Umbilical cord (tissue), 2 donors: Measurements from ENCODE around the gene MC5R. TPM values are rescaled to one million over a fixed set of nuclear protein-coding genes. Genes with fewer than 3 reads are reported as not detected.
A peak's percentile ranks its signal among the peaks of the same experiment; 100 is the strongest.

Experiments
- DNase-seq: peaks from one replicate; pipeline ENCODE4 v3.0.0-alpha.2; 2015; ENCODE audit warnings: low spot score
- total RNA-seq: library from RNA; depleted of rRNA; stranded (reverse); fragments of >200 nt; gene quantifications from one replicate; pipeline ENCODE4 v1.2.3, GENCODE V29; 2014; ENCODE audit warnings: low replicate concordance; ENCODE audit not compliant: insufficient read depth

Gene MC5R
- 1.7 TPM for total RNA-seq

- peak; percentile 50 for DNase-seq
These were observed at the start of gene MC5R for GRCh38 chr18:13823707-13824395. TSS of gene MC5R (plus strand) at chr18:13824149. CDS start at chr18:13825766, 1,617 bp downstream.

- DNase-seq: no peak
These were observed 48.9 kb upstream of the MC5R start for GRCh38 chr18:13775058-13775457.

GRCh38 chr18:13791181-13791580, 32.8 kb upstream of the MC5R start:
- DNase-seq: peak; percentile 3

- DNase-seq: no peak
These were observed 30.1 kb upstream of the MC5R start for GRCh38 chr18:13793819-13794218.

- no peak for DNase-seq
These were observed 27.4 kb upstream of the MC5R start for GRCh38 chr18:13796515-13796914.

GRCh38 chr18:13797157-13797611, 26.8 kb upstream of the MC5R start:
- DNase-seq: no peak

- no peak for DNase-seq
These were observed 24.6 kb upstream of the MC5R start for GRCh38 chr18:13799396-13799795.

GRCh38 chr18:13800505-13801259, 23.3 kb upstream of the MC5R start:
- DNase-seq: peak; percentile 66

- DNase-seq: no peak
These were observed 22.7 kb upstream of the MC5R start for GRCh38 chr18:13801260-13801601.

- DNase-seq: no peak
These were observed 19.6 kb upstream of the MC5R start for GRCh38 chr18:13804305-13804704.

- DNase-seq: no peak
These were observed 15.5 kb upstream of the MC5R start for GRCh38 chr18:13808294-13809042.

GRCh38 chr18:13809043-13809430, 14.9 kb upstream of the MC5R start:
- no peak for DNase-seq

- no peak for DNase-seq
These were observed 14.3 kb upstream of the MC5R start for GRCh38 chr18:13809531-13810255.

GRCh38 chr18:13810950-13811485, 12.9 kb upstream of the MC5R start:
- no peak for DNase-seq

GRCh38 chr18:13811993-13812392, 12.0 kb upstream of the MC5R start:
- DNase-seq: no peak

- DNase-seq: peak; percentile 69
These were observed 10.6 kb upstream of the MC5R start for GRCh38 chr18:13813271-13813849.

GRCh38 chr18:13826209-13826608, 2.3 kb downstream of the MC5R start:
- no peak for DNase-seq

- DNase-seq: no peak
These were observed 8.0 kb downstream of the MC5R start for GRCh38 chr18:13831864-13832508.

- no peak for DNase-seq
These were observed 10.6 kb downstream of the MC5R start for GRCh38 chr18:13834496-13835015.

- DNase-seq: no peak
These were observed 11.3 kb downstream of the MC5R start for GRCh38 chr18:13835202-13835601.
